Fibroblast of skin of left quadriceps (primary cell): ENCODE measurements around the gene AGBL4.

Experiments used
- DNase-seq, 2 experiments: peaks; one replicate each; pipeline ENCODE4 v3.0.0-alpha.2; 2013; ENCODE audit warnings: low read depth in 2 of 2

The AGBL4 gene

DNA sequence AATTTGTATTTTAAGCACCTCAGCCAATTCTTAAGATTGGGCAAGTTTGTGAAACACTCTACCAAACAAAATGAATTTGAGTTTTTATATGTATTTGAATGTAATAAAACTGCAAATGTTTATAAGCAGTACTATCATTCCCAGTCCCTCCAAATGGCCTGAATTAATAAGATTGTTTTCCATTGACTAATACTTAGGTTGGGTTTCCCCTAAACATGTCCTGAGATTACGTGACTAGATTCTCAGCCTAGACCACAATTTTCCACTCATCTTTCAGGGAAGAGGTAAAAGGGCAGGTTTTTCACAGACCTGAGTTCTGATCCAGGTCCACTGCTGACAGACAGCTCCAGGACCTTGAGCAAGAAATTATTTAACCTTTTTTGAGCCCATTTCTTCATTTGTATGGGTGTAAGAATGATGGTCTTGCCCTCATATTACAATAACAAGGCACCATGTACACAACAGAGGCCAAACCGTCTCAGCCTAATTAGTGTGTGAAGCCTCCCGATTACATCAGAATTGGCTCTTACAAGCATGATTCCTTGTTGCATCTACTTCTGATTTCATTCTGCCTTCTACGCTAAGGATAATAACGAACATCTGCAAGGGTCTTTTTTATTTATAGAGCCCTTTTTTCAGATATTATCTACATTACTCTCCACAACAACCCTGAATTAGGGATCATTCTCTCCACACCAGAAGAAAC lies 1298.3 kb downstream of the AGBL4 start:
- peak in 1 of 2 experiments; percentile 4 for DNase-seq

DNA sequence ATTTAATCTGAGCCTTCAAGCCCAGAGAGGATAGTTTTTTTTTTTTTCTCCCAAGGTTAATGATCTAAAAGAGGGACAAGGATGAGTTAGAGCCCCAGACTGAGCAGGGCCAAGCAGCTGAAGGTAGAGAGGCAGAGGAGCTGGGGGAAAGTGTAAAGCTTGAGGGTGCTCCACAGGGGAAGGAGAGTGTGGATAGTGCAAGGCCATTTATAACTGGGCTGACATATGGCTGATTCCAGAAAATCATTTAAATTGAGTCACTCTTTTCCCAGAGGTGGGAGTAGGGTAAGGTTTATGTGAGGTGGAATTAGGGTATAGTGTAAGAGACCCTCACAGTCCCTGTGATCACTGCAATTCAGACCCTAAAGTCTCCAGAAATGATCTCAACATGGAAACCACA lies 1302.8 kb downstream of the AGBL4 start:
- no peak for DNase-seq

GRCh38 chr1:48718705-48719104 lies 1305.0 kb downstream of the AGBL4 start:
- DNase-seq = no peak

DNA sequence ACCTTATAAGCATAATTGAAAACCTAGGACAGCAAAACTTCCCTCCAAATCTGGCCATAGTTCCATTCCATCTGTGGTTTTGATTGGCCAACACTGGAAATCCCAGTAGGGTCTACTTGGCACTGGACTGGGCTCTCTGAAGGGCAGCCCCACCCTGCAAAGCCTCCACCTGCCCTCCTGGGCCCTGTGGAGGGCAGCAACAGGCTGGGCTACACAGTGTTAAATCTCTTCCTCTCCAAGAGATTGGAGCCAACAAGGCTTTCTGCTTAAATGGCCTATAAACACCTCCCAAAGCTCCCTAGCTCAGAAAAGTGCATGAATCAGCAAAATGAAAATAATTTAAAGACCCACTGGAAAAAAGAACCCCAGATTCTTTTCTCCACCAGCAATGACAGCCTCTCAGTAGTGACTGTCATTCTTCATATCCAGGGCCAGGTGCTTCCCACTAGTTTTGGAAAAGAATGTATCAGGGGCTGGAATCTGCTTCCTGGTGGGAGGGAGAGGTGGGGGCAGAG lies 1305.6 kb downstream of the AGBL4 start:
- no peak for DNase-seq

- DNase-seq = no peak
Observed at GRCh38 chr1:48717082-48717481, 1306.7 kb downstream of the AGBL4 start.

DNA sequence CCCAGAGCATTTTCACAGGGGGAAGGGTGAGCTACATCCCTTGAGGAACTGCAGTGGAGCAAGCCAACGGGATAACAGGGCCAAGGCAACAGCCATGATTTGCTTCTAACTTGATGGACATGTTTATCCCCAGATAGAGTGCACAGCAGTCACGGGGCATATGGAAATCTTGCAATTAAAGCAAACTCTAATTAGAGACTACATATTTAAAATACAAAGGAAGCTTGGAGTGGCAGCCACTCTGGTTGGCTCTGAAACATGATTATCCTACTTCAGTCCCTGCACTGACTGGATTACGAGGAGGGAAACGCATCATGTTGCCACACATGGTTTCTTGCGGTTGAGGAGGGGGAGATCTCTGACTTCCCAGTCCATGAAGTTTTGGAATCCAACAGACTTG lies 1307.8 kb downstream of the AGBL4 start:
- no peak for DNase-seq

GRCh38 chr1:48710915-48711314 lies 1312.8 kb downstream of the AGBL4 start:
- no peak for DNase-seq

- DNase-seq = no peak
Observed at GRCh38 chr1:48710318-48710717, 1313.4 kb downstream of the AGBL4 start.

DNA sequence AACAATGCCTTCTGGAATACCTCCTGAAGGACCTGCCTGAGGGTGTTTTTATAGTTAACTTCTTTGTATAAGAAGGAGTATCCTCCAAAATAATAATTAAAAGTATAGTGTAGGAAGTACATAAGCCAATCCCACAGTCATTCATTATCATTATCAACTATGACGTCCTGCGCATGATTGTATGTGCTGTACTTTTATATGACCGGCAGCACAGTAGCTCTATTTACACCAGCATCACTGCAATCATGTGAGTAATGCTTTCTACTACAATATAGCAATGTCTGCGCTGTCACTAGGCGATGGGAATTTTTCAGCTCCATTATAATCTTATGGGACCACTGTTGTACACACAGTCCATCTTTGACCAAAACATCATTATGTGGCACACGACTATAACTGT lies 1319.0 kb downstream of the AGBL4 start:
- DNase-seq = no peak

- no peak for DNase-seq
Observed at GRCh38 chr1:48701445-48701844, 1322.3 kb downstream of the AGBL4 start.

- DNase-seq = peak in 1 of 2 experiments; percentile 12
Observed at GRCh38 chr1:48697066-48697707, 1326.6 kb downstream of the AGBL4 start.

- no peak for DNase-seq
Observed at GRCh38 chr1:48695161-48695560, 1328.6 kb downstream of the AGBL4 start.

DNA sequence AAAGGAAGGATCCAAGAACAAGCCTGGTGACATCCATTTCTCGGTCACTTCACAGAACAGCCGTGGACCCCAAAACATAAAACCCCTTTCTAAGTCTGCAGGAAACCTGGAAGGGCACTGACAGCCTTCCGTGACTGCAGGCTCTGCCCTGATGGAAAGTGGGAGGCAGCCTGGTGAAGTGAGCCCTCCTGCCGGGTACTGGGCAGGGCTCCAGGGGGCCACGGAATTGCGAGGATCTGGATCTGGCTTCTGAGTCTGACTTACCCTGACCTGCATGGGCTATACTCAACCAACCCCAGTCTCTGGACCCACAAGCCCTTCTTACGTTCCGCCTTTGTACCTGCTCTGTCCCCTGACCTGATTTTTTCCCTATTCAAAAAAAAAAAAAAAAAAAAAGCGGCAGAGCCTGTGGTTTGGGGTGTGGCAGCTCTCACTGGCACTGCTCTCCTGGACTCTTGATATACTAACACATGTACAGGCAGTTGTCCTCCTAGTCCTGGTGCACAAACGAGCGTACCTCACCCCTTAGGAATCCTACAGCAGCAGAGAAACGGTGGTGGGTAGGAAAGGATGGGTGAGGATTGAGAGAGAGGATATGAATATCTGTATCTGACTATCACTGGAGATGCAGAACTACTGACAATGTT lies 1330.0 kb downstream of the AGBL4 start:
- DNase-seq = no peak

DNA sequence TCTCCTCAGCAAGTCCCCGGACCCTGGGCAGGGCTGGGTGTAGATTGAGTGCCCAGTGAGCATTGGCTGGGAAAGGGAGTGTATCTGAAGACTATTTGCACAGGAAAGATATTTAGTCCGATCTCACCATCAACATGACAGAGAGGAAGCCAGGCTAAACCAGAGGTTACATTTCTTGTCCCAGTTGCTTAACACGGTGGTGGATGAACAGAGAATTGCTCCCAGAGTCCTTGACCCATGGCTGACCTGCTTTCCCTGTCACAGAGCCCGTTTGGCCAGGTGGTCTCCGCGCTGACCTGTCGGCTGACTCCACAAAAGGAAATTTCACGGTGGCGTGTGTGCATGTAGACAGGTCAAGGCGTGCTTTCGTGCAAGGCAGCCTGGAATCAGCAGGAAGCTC lies 1330.6 kb downstream of the AGBL4 start:
- no peak for DNase-seq

DNA sequence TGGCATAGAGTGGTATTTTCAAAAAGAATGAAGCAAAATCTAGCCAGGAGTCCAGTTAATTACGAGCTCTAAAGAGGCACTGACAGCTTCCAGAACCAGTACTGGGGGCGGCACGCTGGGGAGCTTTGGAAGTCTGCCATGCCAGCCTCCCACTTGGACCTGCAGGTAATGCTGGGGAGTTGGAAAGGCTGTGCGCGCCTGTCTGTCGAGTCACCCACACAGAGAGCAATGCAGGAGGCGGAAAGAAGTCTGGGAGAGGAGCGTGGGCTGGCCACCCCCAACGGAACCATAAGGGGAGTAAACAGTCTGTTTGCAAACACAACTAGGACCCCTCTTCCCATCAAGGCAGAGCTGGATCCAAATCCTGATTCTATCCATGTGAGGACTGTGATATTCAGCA lies 1331.5 kb downstream of the AGBL4 start:
- no peak for DNase-seq

GRCh38 chr1:48691429-48692001 lies 1332.2 kb downstream of the AGBL4 start:
- DNase-seq = no peak

GRCh38 chr1:48688102-48688760 lies 1335.5 kb downstream of the AGBL4 start:
- no peak for DNase-seq

DNA sequence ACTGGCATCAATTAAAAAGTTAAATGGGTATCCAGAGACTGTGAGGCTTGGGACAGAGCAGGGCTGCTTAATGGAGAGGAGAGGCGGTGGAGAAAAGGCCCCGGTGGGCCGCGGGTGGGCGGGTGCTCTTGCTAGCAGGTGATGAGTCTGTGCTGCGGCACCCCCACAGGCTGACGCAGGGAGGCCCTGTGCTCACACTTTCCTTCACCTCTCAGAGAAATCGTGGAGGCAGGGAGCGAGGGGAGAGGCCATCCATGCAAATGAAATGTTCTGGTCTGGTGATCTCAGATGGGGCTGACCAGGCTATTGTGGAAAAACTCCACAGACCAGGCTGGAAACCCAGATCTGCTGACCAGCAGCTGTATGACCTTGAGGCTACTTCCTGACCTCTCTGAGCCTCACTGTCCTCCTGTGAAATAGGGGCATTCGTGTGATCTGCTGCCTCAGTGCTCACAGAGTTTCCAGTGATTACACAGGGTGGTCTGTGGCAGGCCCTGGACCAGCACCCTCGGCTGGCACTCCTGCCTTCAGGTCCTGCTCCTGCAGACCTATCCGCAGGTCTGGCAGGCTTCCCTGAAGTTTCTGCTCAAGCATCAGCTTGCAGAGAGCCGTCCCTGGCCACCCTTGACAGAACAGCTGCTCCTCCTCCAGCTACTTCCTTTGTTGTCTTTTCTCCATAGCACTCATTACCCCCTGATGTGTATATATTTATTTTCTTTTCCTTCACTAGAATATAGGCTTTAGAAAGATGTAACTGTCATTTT lies 1336.3 kb downstream of the AGBL4 start:
- no peak for DNase-seq

- DNase-seq = no peak
Observed at GRCh38 chr1:48686159-48686558, 1337.6 kb downstream of the AGBL4 start.

GRCh38 chr1:48684381-48684780 lies 1339.4 kb downstream of the AGBL4 start:
- DNase-seq = no peak

DNA sequence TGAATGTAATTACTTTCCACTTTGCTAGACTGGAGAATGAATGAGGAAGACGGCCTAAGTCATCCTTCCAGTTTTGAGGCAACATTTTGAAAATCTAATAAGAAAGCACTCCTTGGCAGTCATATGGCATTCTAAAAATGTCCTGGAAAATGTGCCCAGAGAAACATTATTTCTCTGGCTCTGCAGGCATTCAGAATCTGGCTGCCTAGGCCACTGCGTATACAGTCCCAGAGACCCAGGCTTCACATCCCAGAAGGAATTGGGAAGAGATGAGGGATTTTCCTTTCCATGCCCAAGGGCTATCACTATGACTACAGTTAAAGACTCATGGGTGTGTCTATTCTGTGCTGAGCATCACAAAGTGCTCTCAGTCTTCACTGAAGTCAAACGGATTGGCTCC lies 1339.9 kb downstream of the AGBL4 start:
- DNase-seq = no peak
